Mononuclear cell (primary cell): Measurements from ENCODE around the gene EPHB3. TPM values are rescaled to one million over a fixed set of nuclear protein-coding genes. Genes with fewer than 3 reads are reported as not detected.

Experiments used
- H3K27me3 ChIP-seq: 2 replicates; pipeline ENCODE4 v1.6.0; 2011; ENCODE audit warnings: low read length, control low read depth; ENCODE audit not compliant: insufficient read depth
- H3K4me1 ChIP-seq: 2 replicates; pipeline ENCODE4 v1.5.1; 2011; ENCODE audit warnings: mild to moderate bottlenecking, low read length, control low read depth; ENCODE audit not compliant: insufficient read depth
- H3K4me3 ChIP-seq: 2 replicates; pipeline ENCODE4 v1.5.1; 2011; ENCODE audit warnings: mild to moderate bottlenecking, low read length, moderate library complexity
- H3K9me3 ChIP-seq: 2 replicates; pipeline ENCODE4 v1.5.1; 2011; ENCODE audit warnings: low read depth, mild to moderate bottlenecking, control low read depth, low read length
- total RNA-seq: library from RNA; depleted of rRNA; stranded (reverse); fragments of >200 nt; gene quantifications from one replicate; pipeline ENCODE4 v1.2.3, GENCODE V29; 2012

The EPHB3 gene
- total RNA-seq = 1.6 TPM

- Histone ChIP-seq H3K4me3 (peak within 1 kb of the TSS; percentile 35), H3K9me3 (no peaks in the 10 kb centered on the region), H3K4me1 (peaks cover 41% of the 10 kb centered on the region), H3K27me3 (peaks cover 24% of the 10 kb centered on the region)
These were observed at the start of gene EPHB3 for GRCh38 chr3:184561061-184561912. EPHB3 (plus strand) TSS chr3:184561785; CDS start chr3:184562236, 451 bp downstream.

- no peak overlapping the region for H3K4me3 ChIP-seq
- H3K27me3 ChIP-seq = peaks cover 20% of the 10 kb centered on the region
- no peaks in the 10 kb centered on the region for H3K9me3 ChIP-seq
- H3K4me1 ChIP-seq = peaks cover 18% of the 10 kb centered on the region
These were observed 49.0 kb upstream of the EPHB3 start for GRCh38 chr3:184512621-184513020.

DNA sequence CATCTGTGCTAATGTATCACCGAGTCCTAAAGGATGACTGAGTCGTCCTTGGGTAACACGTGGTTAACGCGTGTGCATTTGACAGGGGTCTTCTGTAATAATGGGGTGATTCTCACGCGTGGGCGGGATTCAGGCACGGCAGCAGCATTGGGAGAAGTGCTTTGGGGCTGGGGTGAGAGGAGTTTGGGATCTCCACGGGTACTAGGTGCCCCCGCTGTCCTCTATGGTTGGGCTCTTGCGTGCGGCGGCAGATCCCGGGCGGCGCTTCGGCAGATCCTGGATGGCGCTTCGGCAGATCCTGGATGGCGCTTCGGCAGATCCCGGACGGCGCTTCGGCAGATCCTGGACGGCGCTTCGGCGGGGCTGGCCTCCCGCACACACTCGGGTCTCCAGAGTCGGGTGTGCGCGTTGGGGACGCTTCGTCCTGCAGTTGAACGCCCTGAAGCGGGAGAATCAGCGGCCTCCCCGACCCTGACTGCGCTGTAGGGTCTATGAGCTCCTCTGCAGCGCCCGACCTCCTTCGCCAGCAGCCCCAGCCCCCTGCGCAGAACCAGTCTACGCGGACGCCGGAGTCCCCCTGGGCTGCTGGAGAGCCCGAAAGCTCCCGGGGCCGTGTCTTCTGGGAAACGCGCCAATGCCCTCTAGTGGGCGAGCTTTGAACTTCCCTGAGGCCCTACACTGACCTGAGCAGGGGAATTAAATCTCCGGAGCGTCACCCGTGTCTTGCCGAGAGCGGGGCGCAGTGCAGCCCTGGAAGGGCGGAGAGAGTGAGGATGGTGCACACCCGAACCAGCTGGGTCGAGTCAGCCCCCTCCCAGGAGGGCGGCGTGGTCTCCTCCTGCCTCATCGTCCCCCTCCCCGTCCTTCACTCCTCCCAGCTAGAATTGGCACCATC is 48.1 kb upstream of the EPHB3 start:
- H3K4me1 ChIP-seq = peaks cover 18% of the 10 kb centered on the region
- peaks cover 20% of the 10 kb centered on the region for H3K27me3 ChIP-seq
- H3K9me3 ChIP-seq = no peaks in the 10 kb centered on the region
- no peak overlapping the region for H3K4me3 ChIP-seq

GRCh38 chr3:184514171-184514490 is 47.5 kb upstream of the EPHB3 start:
- H3K4me3 ChIP-seq = no peak overlapping the region
- H3K4me1 ChIP-seq = peaks cover 18% of the 10 kb centered on the region
- peaks cover 20% of the 10 kb centered on the region for H3K27me3 ChIP-seq
- H3K9me3 ChIP-seq = no peaks in the 10 kb centered on the region

- no peak overlapping the region for H3K4me3 ChIP-seq
- peaks cover 23% of the 10 kb centered on the region for H3K4me1 ChIP-seq
- peaks cover 28% of the 10 kb centered on the region for H3K27me3 ChIP-seq
- no peaks in the 10 kb centered on the region for H3K9me3 ChIP-seq
These were observed 37.6 kb upstream of the EPHB3 start for GRCh38 chr3:184523825-184524615.

GRCh38 chr3:184524981-184525336 is 36.6 kb upstream of the EPHB3 start:
- Histone ChIP-seq H3K4me1 (peaks cover 23% of the 10 kb centered on the region), H3K9me3 (no peaks in the 10 kb centered on the region), H3K27me3 (peaks cover 28% of the 10 kb centered on the region), H3K4me3 (peak overlapping the region; percentile 52)

GRCh38 chr3:184525337-184526087 is 36.1 kb upstream of the EPHB3 start:
- Histone ChIP-seq H3K27me3 (peaks cover 28% of the 10 kb centered on the region), H3K9me3 (no peaks in the 10 kb centered on the region), H3K4me1 (peaks cover 23% of the 10 kb centered on the region), H3K4me3 (peak overlapping the region; percentile 52)

DNA sequence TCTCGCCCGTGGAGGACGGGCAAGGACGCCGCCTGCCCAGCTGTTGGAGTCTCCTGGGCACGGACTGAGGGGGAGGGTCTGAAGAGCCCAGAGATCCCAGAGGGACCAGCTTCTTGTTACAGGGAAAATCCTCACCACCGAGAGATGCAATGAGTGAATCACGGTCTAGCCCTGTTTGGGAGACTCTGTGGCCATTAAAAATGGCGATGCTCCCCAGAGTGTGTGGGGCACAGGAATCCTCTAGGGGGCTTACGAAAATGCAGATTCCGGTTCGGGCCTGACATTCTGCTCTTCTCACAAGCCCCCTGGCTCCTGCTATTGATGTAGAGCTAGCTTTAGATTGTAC is 35.5 kb upstream of the EPHB3 start:
- no peaks in the 10 kb centered on the region for H3K9me3 ChIP-seq
- H3K27me3 ChIP-seq = peaks cover 28% of the 10 kb centered on the region
- H3K4me3 ChIP-seq = no peak overlapping the region
- H3K4me1 ChIP-seq = peaks cover 23% of the 10 kb centered on the region

GRCh38 chr3:184531626-184532280 is 29.8 kb upstream of the EPHB3 start:
- H3K27me3 ChIP-seq = peaks cover 7% of the 10 kb centered on the region
- H3K4me1 ChIP-seq = no peaks in the 10 kb centered on the region
- no peaks in the 10 kb centered on the region for H3K9me3 ChIP-seq
- no peak overlapping the region for H3K4me3 ChIP-seq

- Histone ChIP-seq H3K27me3 (peaks cover 7% of the 10 kb centered on the region), H3K4me1 (no peaks in the 10 kb centered on the region), H3K9me3 (no peaks in the 10 kb centered on the region)
These were observed 28.4 kb upstream of the EPHB3 start for GRCh38 chr3:184532940-184533732.

DNA sequence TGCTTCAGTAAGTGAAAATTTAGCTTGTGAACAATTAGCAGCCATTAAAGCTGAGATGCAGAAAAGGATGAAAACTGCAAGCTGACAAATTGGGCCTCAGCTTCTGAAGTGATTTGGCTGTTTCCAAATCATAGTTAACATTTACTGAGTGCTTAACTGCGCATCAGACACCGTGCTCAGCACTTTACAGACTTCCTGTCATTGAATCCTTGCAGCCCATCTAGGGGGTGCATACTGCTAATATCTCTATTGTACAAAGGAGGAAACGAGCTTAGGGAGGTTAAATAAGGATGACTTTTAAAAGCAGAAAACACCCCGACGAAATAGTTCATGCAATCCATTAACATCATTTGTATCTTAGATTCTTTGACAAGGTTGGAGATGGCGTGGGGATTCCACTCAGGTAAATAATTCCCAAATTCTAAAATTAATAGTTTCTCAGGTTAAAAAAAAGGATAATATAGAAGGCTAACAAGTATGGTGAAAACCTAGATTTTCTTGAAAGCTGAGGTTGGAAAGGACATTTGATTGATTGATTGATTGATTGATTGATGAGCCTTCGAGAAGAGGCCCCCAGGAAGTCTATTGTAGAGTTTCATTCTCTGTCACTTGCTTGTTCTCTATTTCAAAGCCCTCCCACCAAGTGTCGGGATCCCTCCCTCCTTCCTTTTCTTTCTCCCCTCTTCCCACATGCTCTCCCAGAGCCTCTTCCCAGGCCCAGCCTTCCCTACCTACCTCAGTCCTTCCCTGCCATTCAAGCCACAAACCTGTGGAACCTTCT is 23.5 kb upstream of the EPHB3 start:
- Histone ChIP-seq H3K27me3 (no peaks in the 10 kb centered on the region), H3K9me3 (no peaks in the 10 kb centered on the region), H3K4me1 (no peaks in the 10 kb centered on the region), H3K4me3 (no peak overlapping the region)

More at GRCh38 chr3:184532940-184533732, 28.4 kb upstream of the EPHB3 start:
- no peak overlapping the region for H3K4me3 ChIP-seq

- Histone ChIP-seq H3K27me3 (peaks cover 6% of the 10 kb centered on the region), H3K9me3 (no peaks in the 10 kb centered on the region), H3K4me1 (peaks cover 3% of the 10 kb centered on the region), H3K4me3 (no peak overlapping the region)
These were observed 22.7 kb upstream of the EPHB3 start for GRCh38 chr3:184538666-184539431.
